ENCODE measurements around the gene ITCH.

The ITCH gene

GRCh38 chr20:34526466-34526865 lies 163.4 kb downstream of the ITCH start:
- no peak for FAIRE-seq
- DNase-seq (ENCODE audit: insufficient read length), result no peak
- TF ChIP-seq POLR2AphosphoS5 (IDR thresholded peaks at IDR 0.05; ENCODE audit: low read depth, low read length) (no peak), TAF1 (IDR thresholded peaks at IDR 0.05; ENCODE audit: borderline replicate concordance, low read depth, low read length) (no peak), POLR2A (IDR thresholded peaks at IDR 0.05; ENCODE audit: low read depth, low read length) (no peak)

DNA sequence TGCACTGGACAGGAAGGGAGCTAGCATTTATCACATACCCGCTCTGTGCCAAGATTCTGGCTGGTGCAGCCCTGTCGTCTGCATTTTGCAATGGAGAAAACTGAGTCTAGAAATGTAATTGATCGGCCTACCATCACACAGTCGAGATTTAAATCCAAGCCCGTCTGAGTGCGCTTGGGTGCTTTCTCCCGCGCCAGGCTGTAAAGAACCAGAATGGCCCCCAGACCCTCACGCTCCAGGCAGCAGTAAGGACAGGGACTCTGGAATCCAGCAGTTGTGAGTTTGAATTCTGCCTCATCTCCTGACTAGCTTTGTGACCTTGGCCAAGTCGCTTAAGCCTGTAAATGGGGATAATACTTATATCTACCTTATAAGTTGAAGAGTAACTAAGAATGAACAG lies 163.9 kb downstream of the ITCH start:
- TF ChIP-seq POLR2AphosphoS5 (IDR thresholded peaks at IDR 0.05; ENCODE audit: low read depth, low read length), result no peak
- no peak for TF ChIP-seq TAF1 (IDR thresholded peaks at IDR 0.05; ENCODE audit: borderline replicate concordance, low read depth, low read length)
- TF ChIP-seq POLR2A (IDR thresholded peaks at IDR 0.05; ENCODE audit: low read depth, low read length), result no peak
- DNase-seq (ENCODE audit: insufficient read length) (no peak), FAIRE-seq (no peak)

DNA sequence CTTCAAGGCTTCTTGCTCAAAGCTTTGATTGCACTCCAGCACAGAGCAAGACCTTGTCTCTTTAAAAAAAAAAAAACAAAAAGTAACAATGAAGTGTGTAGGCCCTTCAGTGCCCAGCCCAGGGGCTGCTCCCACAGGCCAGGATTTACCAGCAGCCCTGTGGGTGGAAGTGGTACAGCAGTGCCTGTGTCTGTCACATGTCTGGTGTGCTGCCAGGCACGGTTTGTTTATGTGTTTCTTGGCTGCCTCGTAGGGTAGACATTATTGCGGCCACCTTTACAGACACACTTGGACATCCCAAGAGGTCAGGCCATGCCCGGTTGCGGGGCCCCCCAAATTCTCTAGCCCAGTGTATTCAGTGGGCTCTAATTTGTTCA lies 165.8 kb downstream of the ITCH start:
- TF ChIP-seq TAF1 (IDR thresholded peaks at IDR 0.05; ENCODE audit: borderline replicate concordance, low read depth, low read length) (no peak), POLR2A (IDR thresholded peaks at IDR 0.05; ENCODE audit: low read depth, low read length) (no peak), POLR2AphosphoS5 (IDR thresholded peaks at IDR 0.05; ENCODE audit: low read depth, low read length) (no peak)
- no peak for FAIRE-seq
- no peak for DNase-seq (ENCODE audit: insufficient read length)

- TF ChIP-seq POLR2A (IDR thresholded peaks at IDR 0.05; ENCODE audit: low read depth, low read length) (no peak), POLR2AphosphoS5 (IDR thresholded peaks at IDR 0.05; ENCODE audit: low read depth, low read length) (no peak), TAF1 (IDR thresholded peaks at IDR 0.05; ENCODE audit: borderline replicate concordance, low read depth, low read length) (no peak)
- DNase-seq (ENCODE audit: insufficient read length), result no peak
- FAIRE-seq, result no peak
Measured at GRCh38 chr20:34529742-34530141, 166.7 kb downstream of the ITCH start.

DNA sequence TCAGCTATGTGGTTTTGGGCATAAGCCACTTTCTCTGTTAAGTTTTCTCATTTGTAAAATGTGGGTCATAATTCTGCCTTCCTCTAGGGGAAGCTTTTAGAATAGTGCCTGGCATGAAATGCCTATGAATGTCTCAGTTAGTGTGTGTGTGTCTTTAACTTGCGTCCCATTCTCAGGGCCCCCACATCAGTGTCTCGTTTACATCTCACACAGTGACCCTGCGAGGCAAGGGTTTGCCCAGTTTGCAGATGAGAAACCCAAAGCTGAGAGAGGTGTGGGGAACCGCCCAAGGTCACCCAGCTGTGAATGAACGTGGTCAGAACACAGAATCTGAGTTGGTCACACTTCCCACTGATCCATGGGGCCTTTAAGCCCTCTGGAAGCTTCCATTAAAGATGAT lies 167.3 kb downstream of the ITCH start:
- no peak for DNase-seq (ENCODE audit: insufficient read length)
- no peak for TF ChIP-seq TAF1 (IDR thresholded peaks at IDR 0.05; ENCODE audit: borderline replicate concordance, low read depth, low read length)
- no peak for TF ChIP-seq POLR2A (IDR thresholded peaks at IDR 0.05; ENCODE audit: low read depth, low read length)
- no peak for TF ChIP-seq POLR2AphosphoS5 (IDR thresholded peaks at IDR 0.05; ENCODE audit: low read depth, low read length)
- no peak for FAIRE-seq

DNA sequence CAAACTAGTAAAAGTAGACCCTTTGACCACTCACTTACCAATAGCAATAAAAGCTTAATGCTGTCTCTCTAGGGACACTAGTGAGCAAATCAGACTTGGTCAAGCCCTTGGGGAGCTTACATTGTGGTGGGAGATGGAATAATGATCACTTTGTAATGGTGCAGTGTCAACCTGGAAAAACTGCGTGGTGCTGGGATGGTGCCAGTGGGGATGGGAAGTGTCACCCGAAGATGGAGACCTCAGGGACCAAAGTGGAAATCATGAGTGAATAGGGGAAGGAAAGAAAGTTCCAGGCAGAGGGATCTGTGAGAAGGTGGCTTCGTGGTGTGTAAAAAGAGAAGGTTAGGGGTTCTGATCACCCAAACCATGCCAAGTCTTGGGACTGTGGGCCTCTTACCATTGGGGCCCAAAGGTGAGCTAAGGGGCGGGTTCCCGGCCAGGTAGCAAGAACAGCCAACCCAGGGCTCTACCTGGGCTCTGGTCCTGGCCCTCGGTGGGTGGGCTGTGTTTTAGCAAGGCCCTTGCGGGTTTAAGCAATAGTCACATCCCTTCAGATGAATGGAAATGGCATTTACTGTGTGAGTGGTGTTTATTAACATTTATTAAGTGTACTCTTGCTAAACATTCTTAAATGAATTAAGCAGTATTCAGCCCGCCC lies 168.7 kb downstream of the ITCH start:
- no peak for FAIRE-seq

GRCh38 chr20:34532320-34532719 lies 169.2 kb downstream of the ITCH start:
- no peak for FAIRE-seq

More for the DNA sequence above, 168.7 kb downstream of the ITCH start:
- DNase-seq (ENCODE audit: insufficient read length), result no peak
- TF ChIP-seq POLR2AphosphoS5 (IDR thresholded peaks at IDR 0.05; ENCODE audit: low read depth, low read length), result no peak
- TF ChIP-seq TAF1 (IDR thresholded peaks at IDR 0.05; ENCODE audit: borderline replicate concordance, low read depth, low read length), result no peak
- TF ChIP-seq POLR2A (IDR thresholded peaks at IDR 0.05; ENCODE audit: low read depth, low read length), result no peak

DNA sequence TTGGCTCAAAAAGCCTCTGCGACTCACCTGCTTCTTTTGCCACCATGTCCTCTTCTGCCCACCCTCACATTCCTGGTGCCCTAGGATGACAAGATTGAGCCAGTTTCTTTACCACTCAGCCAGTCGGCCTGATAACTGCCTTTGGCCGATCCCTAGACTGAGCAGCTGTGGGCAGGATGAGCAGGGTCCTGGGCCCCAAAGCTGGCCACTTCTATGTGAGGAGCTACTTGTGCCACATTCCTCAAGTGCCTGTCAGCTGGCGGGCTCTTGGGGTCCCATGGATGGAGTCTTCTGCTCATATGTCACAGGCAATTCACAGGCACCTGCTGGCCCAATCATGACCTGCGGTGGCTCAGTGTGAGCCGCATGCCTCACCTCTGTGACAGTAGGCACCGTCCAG lies 169.7 kb downstream of the ITCH start:
- TF ChIP-seq POLR2A (IDR thresholded peaks at IDR 0.05; ENCODE audit: low read depth, low read length) (no peak), TAF1 (IDR thresholded peaks at IDR 0.05; ENCODE audit: borderline replicate concordance, low read depth, low read length) (no peak), POLR2AphosphoS5 (IDR thresholded peaks at IDR 0.05; ENCODE audit: low read depth, low read length) (no peak)
- FAIRE-seq (no peak), DNase-seq (ENCODE audit: insufficient read length) (no peak)

More at GRCh38 chr20:34532320-34532719, 169.2 kb downstream of the ITCH start:
- TF ChIP-seq POLR2A (IDR thresholded peaks at IDR 0.05; ENCODE audit: low read depth, low read length) (no peak), POLR2AphosphoS5 (IDR thresholded peaks at IDR 0.05; ENCODE audit: low read depth, low read length) (no peak), TAF1 (IDR thresholded peaks at IDR 0.05; ENCODE audit: borderline replicate concordance, low read depth, low read length) (no peak)
- DNase-seq (ENCODE audit: insufficient read length), result no peak

- FAIRE-seq (no peak), DNase-seq (ENCODE audit: insufficient read length) (no peak)
- TF ChIP-seq POLR2AphosphoS5 (IDR thresholded peaks at IDR 0.05; ENCODE audit: low read depth, low read length) (no peak), TAF1 (IDR thresholded peaks at IDR 0.05; ENCODE audit: borderline replicate concordance, low read depth, low read length) (no peak), POLR2A (IDR thresholded peaks at IDR 0.05; ENCODE audit: low read depth, low read length) (no peak)
Measured at GRCh38 chr20:34534391-34535165, 171.5 kb downstream of the ITCH start.

- TF ChIP-seq TAF1 (IDR thresholded peaks at IDR 0.05; ENCODE audit: borderline replicate concordance, low read depth, low read length) (no peak), POLR2A (IDR thresholded peaks at IDR 0.05; ENCODE audit: low read depth, low read length) (no peak), POLR2AphosphoS5 (IDR thresholded peaks at IDR 0.05; ENCODE audit: low read depth, low read length) (no peak)
- no peak for FAIRE-seq
- no peak for DNase-seq (ENCODE audit: insufficient read length)
Measured at GRCh38 chr20:34535301-34535840, 172.3 kb downstream of the ITCH start.

- no peak for FAIRE-seq
- DNase-seq (ENCODE audit: insufficient read length), result no peak
- TF ChIP-seq POLR2AphosphoS5 (IDR thresholded peaks at IDR 0.05; ENCODE audit: low read depth, low read length), result no peak
- TF ChIP-seq TAF1 (IDR thresholded peaks at IDR 0.05; ENCODE audit: borderline replicate concordance, low read depth, low read length), result no peak
- no peak for TF ChIP-seq POLR2A (IDR thresholded peaks at IDR 0.05; ENCODE audit: low read depth, low read length)
Measured at GRCh38 chr20:34535857-34536256, 172.8 kb downstream of the ITCH start.
